Measurements from ENCODE around the gene LHX3.

The LHX3 gene
- total RNA-seq, result 0.48 to 0.77 reads per million in 2 donors

DNA sequence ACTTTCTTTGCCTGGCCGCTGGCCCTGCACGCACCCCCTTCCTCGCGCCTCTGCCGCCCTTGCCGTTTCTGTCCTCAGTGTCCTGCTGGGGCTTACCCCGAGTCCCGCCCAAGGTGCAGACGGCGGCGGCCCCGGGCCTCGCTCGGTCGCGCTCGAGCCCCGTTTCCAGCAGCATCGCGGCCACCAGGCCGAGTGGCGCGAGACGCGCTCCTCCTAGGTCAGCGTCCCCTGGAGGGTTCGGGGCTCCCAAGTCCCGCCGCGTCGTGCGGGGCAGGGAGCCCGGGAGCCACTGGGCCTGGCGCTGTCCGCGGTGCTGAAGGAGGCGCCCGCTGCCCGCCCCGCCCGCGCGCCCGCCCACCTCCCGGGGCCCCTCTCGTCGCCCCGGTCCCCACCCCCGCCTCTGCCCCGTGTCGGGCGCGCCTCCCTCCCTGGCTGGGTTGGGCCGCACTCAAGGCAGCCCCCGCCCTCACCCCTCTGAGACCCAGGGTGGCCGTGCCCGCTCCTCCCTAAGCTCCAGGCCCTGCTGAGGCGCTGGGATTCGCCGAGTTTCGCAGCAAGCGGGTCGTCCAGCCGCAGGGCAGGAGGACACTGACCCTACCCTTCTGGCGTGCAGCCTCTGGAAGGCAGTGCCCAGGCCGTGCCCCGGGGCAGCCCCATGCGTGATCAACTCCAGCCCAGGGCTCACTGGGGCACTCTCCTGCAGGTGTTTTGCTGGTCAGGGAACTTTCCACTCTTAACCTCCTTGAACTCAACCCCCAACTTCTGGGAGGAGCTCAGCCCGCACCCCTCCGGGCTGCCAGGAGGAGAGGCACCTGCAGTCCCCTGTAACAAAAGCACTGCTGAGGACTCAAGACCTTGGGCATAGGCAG lies at the start of gene LHX3:
LHX3 (minus strand) TSS at position 291 of the 869 bp plus-strand sequence; CDS start at position 175, 116 bp downstream.
- peak; percentile 21 for DNase-seq

DNA sequence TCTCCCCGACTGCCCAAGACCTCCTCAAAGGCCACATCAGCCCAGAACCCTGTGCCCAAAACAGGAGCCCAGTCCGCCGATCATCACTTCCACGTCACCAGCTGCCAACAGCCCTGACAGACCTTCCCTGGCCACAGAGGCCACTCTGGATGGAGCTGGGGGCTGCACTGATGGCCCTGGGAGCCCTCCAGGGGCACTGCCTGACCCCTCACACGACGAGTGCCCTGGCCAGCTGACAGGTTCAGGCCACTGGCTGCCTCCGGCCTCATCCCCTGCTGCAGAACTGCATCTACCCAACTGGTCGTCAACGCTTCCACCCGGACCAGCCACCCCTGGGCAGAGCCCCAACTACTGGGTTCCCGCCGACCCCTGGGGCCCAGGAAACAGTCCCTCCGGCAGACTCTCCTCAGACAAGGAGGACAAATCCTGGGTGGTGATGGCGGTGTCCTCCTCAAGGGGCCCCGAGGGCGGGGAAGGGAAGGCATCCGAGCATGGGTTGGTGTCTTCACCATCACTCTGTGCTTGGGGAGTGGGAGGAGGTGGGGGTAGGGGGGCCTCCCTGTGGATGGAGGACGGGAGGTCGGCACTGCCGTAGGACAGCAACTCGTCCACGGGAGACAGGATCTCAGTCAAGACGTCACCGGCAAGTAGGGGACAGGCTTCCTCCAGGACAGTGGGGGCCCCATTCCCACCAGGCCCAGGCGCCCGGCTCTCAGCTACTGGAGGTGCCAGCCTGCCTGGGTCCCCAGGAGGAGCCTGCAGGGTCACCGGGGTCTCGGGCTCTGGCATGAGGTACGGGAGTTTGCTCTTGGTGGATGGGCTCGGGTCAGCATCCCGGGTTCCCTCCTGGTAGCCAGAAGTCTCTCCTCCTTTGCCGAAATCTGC lies 48.6 kb upstream of the LHX3 start:
- no peak for DNase-seq

DNA sequence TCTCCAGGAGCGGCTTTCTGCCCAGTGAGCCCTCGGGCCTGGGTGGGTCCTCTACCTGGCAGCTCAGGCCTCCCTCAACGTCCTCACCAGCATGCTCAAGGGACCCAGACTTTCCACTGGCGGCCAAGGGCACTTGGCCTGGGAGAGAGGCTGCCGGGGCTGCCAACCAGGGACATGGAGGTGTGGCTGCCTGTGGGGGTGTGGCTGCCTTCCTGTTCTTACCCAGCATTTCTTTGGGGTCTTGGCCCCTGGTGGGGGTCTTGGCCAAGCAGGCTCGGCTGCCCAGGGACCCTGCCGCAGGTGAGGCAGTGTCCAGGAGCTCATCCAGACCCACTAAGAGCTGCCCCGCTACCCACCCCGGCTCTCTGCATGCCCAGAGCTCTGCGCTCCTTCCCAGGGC lies 47.9 kb upstream of the LHX3 start:
- DNase-seq, result no peak

DNA sequence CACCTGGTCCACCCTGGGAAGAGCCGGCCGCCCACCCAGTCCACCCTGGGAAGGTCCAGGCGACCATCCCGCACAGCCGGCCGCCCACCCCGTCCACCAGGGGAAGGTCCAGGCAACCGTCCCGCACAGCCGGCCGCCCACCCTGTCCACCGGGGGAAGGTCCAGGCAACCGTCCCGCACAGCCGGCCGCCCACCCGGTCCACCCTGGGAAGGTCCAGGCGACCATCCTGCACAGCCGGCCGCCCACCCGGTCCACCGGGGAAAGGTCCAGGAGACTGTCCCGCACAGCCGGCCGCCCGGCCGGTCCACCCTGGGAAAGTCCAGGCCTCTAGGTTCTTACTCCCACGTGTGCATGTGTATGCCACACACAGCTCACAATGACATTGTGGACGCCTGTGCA lies 47.4 kb upstream of the LHX3 start:
- DNase-seq, result no peak

DNA sequence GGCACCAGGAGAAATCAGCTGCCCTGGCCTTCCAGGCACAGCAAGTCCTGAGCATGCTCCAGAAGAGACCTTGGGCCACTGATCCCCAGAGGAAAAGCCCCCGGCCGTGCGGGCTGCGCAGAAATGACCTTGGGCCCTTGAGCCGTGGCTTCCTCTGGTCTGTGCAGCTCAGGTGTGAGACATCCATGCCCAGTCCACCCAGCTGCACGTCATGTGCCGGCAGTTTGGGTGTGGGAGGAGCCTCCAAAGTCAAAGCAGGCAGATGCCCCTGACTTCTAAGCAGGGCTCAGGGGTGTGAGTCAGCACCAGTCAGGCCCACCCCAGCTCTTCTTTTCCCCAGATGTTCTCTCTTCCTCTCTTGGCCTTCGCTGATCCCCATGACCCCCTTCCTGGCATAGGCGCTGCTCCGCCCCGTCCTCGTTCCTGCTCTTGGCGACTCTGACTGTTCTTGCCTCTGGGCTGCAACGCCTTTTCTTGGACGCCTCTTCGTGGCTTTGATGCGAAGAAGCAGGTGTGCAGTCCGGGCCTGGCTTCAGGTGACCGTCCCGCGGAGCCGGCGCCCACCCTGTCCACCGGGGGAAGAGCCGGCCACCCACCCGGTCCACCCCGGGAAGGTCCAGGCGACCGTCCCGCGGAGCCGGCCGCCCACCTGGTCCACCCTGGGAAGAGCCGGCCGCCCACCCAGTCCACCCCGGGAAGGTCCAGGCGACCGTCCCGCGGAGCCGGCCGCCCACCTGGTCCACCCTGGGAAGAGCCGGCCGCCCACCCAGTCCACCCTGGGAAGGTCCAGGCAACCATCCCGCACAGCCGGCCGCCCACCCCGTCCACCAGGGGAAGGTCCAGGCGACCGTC lies 46.6 kb upstream of the LHX3 start:
- no peak for DNase-seq

DNA sequence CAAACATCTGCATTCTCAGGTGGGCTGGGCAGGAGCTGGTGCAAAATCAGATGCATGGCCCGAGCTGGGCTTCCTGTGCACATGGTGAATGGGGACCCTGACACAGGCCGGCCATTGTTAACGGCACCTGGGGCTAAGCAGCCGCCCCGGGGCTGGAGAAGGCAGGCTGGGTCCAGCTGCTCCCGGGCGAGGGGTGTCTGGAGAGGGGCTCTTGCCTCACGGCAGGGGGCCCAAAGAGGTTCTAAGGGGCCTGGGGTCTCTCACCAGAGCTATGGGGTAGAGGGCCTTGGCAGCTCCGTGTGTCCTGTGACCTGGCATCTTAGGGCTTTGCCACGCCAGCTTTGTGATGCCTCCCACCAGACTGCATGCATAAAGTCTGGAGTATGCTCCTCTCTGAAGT lies 45.7 kb upstream of the LHX3 start:
- DNase-seq, result no peak

DNA sequence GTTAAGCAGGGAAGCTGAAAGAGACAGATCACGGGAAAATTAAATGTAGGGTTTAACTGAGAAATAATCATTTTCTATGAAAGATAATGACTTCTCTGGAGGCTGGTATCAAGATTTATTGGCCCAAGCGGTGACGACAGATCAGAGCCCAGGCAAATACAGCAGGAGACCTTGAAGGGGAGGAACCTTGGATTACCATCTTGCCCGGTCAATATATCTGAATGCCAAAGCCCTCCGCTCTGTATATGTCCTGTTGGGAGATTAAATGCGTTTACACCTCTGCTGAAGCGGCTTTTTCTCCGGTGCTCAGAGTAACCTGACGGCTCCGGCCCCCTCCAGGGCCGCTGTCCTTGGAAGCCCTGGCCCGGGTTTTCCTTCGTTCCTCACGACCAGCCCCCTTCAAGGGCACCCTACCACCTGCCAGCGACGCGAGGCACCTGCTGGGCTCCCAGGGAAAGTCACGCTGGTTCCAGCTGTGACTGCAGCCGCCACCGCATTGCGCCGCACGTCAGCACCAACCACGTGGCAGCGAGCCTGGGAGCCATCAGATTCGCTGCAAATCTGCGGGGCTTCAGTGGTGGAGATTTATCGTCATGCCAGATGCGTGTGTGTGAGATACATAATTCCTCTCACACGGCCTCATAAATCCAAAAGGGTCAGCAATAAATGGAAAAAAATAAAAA lies 45.1 kb upstream of the LHX3 start:
- no peak for DNase-seq

DNA sequence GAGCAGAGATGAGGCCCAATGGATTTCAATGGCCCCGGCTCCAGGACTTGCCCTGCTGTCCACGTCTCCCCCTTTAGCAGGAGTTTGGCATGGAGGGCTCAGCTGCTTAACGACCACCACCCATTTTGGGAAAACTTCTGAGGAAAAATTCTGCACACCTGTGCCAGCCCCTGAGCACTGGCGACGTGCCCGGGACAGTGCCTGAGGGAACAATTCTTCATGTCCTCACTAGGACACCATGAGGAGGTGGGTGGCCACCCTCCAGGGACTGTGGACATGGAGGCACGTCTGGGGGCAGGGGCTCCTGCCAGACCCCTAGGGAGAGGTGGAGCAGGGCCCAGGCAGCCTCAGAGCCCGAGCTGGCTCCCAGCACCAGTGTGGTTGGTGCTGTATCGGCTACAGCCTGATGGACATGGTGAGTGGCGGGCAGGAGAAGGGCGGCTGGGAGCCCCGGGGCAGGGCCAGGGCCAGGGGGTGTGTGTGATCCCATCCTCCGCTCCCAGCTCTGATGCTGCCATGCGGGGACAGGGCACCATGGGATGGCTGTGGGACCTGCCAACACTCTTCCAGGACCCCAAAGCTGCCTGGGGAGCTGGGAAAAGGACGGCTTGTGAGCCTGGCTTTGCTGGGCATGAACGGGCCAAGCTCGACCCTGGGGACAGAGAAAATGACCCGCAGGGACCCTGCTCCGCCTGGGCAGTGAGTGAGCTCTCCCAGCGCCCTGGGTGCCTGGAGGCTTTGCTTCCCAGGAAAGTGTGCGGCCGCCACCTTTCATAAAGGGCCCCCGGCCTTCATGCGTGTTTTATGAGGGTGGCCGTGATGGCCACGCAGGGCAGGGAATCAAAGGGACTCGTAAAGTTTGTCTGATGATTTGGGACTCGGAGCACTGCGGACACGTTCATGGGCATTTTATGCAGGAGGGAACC lies 44.3 kb upstream of the LHX3 start:
- DNase-seq, result no peak

DNA sequence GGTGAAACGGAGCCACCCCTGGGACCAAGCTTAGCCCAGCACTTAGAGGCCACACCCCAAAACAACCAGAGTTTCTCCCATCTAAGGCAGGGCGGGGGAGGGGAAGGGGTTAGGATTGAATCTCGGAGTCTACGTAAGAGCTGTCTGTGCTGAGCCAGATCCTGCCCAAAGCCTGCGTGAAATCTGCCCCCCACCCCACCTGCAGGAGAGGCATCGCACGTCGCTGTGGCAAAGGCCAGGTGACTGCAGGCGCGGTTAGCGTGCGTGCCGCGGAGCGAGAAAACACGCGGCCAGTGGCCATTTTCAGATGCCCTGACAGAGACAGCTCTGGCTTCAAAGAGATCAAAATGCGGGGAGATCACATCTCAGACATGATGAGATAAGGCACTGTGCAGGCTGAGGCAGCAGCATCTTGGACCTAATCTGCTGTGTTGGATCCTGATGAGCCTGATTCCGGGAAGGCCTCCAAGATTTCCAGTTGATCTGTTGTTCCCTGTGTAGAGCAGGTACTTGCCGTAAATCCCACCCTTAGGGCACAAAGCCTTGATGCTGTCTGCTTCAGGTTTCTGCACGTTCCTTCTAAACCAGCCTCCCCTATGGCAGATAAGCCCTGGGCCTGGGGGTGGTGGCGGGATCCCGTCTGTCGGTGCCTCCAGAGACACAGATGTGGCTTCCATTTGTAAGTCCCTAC lies 43.2 kb upstream of the LHX3 start:
- no peak for DNase-seq

DNA sequence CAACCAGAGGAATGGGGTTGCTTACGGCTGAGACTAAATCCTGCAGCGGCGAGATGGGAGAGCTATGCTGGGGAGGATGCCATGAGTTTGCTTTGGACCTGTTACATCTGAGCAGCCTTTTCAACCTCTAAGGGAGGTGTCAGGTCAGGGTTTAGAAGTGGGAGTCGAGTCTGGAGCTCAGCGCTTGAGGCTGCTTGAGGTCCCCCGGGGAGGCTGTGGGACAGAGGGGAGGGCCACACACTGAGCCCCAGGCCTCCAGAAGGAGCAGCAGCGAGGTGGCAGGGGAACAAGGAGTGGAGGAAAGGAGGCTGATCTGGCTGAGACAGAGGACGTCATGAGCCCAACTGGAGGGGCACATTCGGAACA lies 42.6 kb upstream of the LHX3 start:
- no peak for DNase-seq

DNA sequence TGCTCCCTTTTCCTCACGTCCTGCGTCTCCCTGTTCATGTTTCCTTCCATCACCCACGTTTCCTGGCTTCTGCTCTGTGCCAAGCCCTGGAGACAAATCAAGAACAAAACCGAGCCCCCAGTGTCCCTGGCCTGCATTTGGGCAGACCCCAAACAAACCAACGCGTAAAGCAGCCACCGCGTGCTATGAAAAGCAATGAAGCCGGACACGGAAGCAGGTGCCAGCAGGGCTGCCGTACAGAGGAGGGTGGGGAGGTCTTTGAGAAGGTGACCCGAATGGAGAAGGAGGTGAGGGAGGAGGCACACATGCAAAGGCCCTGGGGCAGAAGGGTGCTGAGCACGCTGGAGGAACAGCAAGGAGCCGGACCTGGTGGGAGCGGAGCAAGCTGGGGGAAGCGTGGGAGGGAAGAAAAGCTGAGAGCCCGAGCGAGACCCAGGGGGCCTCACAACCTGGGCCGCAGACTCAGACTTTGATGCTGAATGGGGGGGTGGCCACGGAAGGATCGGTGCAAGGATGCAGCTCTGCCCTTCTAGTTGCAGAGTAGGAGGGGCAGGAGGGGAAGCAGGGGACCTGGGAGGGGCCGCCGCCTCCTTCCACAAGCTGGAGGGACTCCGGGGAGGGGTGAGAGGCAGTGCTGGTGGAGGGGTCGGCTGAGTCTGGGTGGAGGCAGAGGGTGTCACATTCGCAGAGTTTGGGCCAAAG lies 42.1 kb upstream of the LHX3 start:
- DNase-seq, result no peak

DNA sequence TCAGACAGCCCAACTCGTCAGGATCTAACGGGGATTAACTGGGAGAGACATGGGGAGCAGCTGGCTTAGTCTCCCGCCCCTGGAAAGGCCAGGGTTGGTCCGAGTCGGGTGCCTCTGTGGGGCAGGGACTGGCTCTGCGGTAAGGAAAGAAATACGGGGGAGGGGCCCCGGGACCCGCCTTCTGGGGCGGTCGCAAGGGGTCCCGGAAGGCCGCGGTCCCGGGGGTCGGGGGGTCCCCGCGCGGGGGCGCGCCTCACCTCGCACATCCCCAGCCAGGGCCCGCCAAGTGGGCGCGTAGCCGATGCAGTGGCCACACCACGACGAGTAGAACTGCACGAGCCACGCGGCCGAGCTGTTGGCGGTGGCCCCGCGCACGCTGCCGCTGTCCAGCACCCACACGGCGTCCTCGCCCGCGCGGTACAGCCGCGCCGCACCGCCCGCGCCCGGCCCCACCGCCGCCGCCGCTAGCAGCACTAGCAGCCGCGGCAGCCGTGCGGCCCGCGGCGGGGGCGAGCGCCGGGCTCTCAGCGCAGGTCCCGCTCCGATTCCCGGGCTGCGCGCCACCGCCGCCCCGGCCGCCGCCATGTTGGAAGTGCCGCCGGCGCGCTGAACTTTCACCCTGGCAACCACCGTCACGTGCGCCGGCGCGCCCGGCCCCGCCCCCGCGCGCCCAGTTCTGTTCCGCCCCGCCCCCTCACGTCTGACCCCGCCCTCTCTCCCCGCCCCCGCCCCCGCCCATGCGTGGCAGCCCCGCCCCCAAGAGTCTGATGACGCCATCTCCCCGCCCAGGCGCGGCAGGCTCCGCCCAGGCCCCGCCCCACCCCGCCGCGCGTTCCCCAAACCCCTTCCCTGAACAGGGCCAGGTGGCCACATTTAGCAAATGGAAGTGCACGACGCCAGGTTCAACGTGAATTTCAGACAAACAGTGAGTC lies 40.6 kb upstream of the LHX3 start, which contains the start of gene QSOX2:
QSOX2 (minus strand) TSS at position 594 of the 932 bp plus-strand sequence; CDS start at position 585, 9 bp downstream.
- DNase-seq, result peak; percentile 90

DNA sequence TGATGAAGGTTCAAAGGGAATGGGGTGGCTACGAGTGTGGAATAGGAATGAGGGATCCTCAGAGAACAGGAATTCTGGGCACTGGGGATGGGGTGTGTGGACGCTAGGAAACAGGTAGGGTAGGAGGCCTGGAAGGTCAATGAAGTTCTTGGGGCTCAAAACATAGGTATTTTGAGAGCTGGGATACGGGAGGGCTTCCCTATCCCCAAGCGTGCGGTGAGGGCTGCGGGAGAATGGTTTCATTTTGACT lies 40.0 kb upstream of the LHX3 start:
- no peak for DNase-seq

DNA sequence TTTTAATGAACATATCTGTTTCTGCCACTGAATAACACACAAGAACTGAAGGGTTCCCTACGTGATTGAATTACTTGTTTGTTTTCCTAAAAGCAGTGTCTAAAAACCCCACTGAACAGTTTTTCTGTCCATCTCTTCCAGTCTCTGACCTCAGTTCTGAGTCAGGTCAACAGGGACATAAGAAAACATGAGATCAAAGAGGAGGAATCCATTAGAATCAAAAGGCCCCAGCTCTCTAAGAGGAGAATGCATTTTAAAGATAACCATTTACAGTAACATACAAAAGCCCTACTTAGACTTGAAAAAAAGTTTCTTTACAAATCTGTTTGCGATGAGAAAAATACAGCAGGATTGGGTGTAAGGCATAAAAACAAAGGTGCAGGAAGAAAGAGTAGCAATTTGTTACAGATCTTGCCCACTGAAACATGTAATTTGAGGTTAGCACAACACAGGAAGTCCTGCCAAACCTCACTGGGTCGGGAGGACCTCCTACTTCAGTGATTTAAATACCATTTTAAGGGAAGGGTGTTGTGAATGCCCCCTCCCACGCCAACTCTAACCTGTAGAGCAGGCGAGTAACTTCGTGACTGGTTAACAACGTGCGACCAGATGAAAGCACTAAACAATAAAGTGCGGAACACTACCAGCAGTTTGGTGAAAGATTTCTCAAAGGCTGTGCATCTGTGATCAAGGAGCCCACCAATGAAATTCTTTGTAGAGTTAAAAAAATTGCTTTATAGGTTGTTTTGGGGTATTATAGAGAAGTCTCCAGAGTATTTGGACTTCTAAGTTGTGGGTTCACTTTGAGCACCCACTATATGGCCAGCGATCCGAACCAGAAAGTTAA lies 39.4 kb upstream of the LHX3 start:
- DNase-seq, result no peak

DNA sequence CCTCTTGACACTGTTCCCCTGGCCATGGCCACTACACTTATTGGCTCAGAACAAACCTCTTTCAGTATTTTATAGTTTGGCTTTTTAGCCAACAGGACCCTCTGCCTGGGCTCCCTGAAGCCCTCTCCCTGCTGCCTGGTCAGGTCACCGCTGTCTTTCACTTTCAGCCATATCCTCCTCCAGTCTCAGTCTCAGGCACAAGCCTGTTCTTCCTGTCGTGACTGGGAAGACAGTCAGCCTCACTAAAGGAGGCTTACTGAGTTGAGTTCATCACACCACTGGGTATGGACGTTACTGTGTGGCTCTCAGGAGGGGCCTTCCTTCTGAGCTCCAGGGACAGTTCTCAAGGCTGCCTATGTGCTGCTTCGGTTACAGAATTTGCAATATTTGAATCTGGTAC lies 38.7 kb upstream of the LHX3 start:
- DNase-seq, result no peak

DNA sequence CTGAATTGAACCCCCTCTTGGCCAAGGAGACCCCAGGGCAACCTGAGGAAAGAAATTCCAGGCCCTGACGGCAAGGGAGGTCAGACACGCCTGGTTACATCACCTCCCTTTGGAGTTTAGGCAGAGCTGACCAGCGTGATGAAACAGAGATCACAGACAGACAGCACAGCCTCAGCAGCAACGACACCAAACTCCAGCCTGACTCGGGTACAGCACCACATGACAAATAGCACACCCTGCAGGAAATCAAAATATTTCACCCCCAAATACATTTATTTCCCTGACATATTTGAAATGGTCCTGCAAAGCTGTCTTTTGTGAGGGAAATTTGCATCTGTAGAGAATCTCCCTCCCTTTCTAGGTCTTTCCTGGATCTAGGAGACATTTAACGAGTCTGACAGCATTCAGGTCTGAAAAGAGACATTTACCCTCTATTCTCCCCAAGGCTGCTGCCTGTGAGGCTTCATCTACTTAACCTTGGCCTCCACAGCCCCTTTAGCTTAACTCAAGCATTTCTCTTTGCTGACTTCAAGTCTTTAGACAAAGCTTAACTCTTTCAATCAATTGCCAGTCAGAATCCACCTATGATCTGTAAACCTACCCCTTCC lies 38.1 kb upstream of the LHX3 start:
- DNase-seq, result no peak

DNA sequence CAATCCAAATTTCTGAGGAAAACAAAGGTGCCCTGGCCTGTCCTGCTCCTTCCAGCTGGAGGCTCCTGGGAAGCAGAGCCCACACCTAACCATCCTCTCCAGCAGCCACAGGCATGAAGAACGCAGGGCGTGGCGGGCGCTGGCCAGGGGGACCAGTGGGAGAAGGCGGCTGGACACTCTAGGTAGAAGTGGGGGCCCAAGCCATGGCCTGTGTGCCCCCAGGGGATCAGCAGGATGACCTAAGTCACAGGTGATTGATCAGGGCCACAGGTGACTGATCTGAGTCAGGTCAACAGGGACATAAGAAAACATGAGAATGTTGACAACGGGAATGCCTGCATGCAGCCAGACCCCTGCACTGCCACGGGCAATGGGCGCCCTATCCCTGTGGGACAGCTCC lies 37.3 kb upstream of the LHX3 start:
- no peak for DNase-seq
